Skeletal muscle satellite cell (primary cell): ENCODE measurements around the gene PALLD.
"Not testable (repeated sequence)": the region's sequence is repeated elsewhere in the genome, so short reads cannot be mapped to it uniquely, and the experiment has no call there.

ENCODE experiments used
- H3K27me3 ChIP-seq: 2 replicates; pipeline ENCODE4 v1.7.0; 2013; ENCODE audit warnings: low read length; ENCODE audit not compliant: control insufficient read depth, insufficient read depth
- H3K36me3 ChIP-seq: 2 replicates; pipeline ENCODE4 v1.7.0; 2013; ENCODE audit warnings: mild to moderate bottlenecking, control low read depth, low read length; ENCODE audit not compliant: insufficient read depth
- H3K4me1 ChIP-seq: 2 replicates; pipeline ENCODE4 v1.7.0; 2013; ENCODE audit warnings: low read length; ENCODE audit not compliant: control insufficient read depth, insufficient read depth
- H3K4me2 ChIP-seq: 2 replicates; pipeline ENCODE4 v1.7.0; 2013; ENCODE audit warnings: mild to moderate bottlenecking, low read length
- H3K4me3 ChIP-seq: 2 replicates; pipeline ENCODE4 v1.7.0; 2013; ENCODE audit warnings: low read length
- H3K9ac ChIP-seq: 2 replicates; pipeline ENCODE4 v1.7.0; 2013; ENCODE audit warnings: mild to moderate bottlenecking, low read depth, low read length, moderate library complexity
- H3K9me3 ChIP-seq: replicated peaks from 2 replicates; pipeline ENCODE4 v1.7.0; 2013; ENCODE audit warnings: mild to moderate bottlenecking, control low read depth, low read length

The PALLD gene

DNA sequence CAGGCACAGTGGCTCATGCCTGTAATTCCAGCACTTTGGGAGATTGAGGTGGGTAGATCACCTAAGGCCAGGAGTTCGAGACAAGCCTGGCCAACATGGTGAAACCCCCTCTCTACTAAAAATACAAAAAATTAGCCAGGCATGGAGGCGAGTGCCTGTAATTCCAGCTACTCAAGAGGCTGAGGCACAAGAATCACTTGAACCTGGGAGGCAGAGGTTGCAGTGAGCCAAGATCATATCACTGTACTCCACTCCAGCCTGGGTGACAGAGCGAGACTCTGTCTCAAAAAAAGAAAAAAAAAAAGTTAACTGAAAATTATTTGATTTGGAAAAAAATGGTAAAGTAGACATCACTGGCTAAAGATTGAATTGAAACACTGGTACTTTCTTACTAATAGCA is 17.0 kb downstream of the PALLD start:
- not testable (repeated sequence) for H3K27me3 ChIP-seq, H3K36me3 ChIP-seq, H3K4me3 ChIP-seq, H3K4me2 ChIP-seq, H3K9me3 ChIP-seq
- Histone ChIP-seq H3K4me1 (peaks cover 11% of the 10 kb centered on the region), H3K9ac (peak overlapping the region; percentile 50)

- H3K9ac ChIP-seq, result peak overlapping the region; percentile 50
- H3K4me3 ChIP-seq, result no peak overlapping the region
- H3K4me2 ChIP-seq, result no peak overlapping the region
- H3K4me1 ChIP-seq, result peaks cover 11% of the 10 kb centered on the region
- H3K9me3 ChIP-seq, result no peaks in the 10 kb centered on the region
- H3K27me3 ChIP-seq, result no peaks in the 10 kb centered on the region
- H3K36me3 ChIP-seq, result no peaks in the 10 kb centered on the region
These were observed 17.5 kb downstream of the PALLD start for GRCh38 chr4:168514249-168514852.

DNA sequence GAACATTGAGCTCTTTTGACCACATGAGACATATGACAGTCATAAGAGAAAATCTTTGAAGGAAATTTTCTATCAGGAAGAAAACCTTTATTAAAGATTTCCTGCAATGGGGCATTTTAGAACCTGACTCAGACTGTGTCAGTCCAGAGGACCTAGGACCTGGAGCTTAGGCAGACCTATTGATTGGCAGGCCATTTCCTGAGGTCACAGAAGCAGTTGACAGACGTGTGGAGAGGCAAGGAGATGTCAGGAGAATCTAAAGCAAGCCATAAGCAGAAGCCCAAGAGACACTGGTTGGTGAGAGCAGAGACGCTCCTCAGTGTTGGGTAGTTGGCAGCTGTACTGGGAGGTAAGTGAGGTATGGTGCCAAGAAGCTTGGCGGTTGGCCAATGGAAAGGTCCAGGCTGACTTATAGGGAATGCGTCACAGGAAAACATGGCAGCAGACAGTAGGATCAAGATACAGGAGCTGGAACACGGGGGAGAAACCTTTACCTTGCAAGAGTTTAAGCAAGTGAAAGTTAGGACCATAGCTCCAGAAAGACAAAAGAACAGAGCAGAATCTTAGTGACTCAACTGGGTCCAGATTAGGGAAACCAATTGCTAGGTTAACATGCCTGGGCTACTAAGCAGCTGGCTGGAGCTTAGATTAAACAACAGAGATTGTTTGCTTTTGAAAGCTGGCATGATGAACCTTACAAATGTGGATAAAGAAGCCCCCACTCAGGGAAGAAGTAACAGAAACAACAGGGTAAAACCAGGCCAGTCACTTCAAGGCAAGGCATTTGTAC is 18.6 kb downstream of the PALLD start:
- no peaks in the 10 kb centered on the region for H3K36me3 ChIP-seq
- no peak overlapping the region for H3K4me2 ChIP-seq
- H3K9ac ChIP-seq, result no peak overlapping the region
- H3K27me3 ChIP-seq, result no peaks in the 10 kb centered on the region
- H3K9me3 ChIP-seq, result no peaks in the 10 kb centered on the region
- H3K4me3 ChIP-seq, result no peak overlapping the region
- H3K4me1 ChIP-seq, result peaks cover 11% of the 10 kb centered on the region

GRCh38 chr4:168516841-168517240 is 20.0 kb downstream of the PALLD start:
- H3K9me3 ChIP-seq, result no peaks in the 10 kb centered on the region
- H3K4me3 ChIP-seq, result no peak overlapping the region
- H3K9ac ChIP-seq, result no peak overlapping the region
- no peaks in the 10 kb centered on the region for H3K36me3 ChIP-seq
- H3K4me1 ChIP-seq, result peaks cover 11% of the 10 kb centered on the region
- no peak overlapping the region for H3K4me2 ChIP-seq
- H3K27me3 ChIP-seq, result no peaks in the 10 kb centered on the region

DNA sequence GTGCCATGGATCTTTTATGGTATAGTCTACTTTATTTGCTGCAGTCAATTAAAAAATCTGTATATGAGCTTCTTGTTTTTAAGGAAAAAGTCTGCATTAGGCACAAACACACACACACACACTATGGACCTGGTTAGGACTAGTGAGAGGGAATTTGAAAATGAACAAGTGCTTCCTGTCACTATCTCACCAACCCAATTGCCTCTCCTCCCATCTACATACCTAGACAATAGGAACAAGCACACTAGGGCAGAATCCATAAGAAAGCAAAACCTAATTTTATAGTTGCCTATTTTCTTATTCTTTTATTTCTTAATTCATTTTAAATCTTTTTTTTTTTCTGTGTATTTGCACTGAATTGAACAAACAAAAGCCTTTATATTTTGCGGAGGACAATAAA is 22.7 kb downstream of the PALLD start:
- H3K36me3 ChIP-seq, result no peaks in the 10 kb centered on the region
- H3K27me3 ChIP-seq, result no peaks in the 10 kb centered on the region
- H3K4me3 ChIP-seq, result no peak overlapping the region
- H3K4me1 ChIP-seq, result peaks cover 26% of the 10 kb centered on the region
- no peak overlapping the region for H3K9ac ChIP-seq
- no peaks in the 10 kb centered on the region for H3K9me3 ChIP-seq
- H3K4me2 ChIP-seq, result no peak overlapping the region

DNA sequence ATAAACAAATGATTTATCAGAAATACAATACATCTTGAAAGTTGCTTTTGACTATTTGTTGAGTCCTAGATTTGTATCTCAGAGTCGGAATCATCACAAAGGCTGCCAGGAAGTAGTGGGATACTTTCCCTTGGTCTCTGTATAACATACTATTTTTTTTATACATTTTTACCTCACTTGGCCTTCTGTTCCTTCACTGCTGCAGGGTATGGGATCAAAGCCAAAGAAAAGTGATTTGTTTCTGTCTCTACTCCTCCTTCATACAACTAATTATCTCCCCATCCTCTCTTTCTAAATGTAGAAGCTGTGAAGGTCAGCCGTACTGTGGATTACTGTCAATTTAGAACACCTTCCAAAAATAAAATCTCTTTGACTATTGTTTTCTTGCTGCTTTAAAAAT is 24.9 kb downstream of the PALLD start:
- Histone ChIP-seq H3K4me1 (peaks cover 19% of the 10 kb centered on the region), H3K36me3 (no peaks in the 10 kb centered on the region), H3K4me2 (no peak overlapping the region), H3K9me3 (no peaks in the 10 kb centered on the region), H3K4me3 (no peak overlapping the region), H3K27me3 (no peaks in the 10 kb centered on the region), H3K9ac (no peak overlapping the region)

GRCh38 chr4:168522356-168522755 is 25.5 kb downstream of the PALLD start:
- Histone ChIP-seq H3K9me3 (no peaks in the 10 kb centered on the region), H3K4me1 (peaks cover 20% of the 10 kb centered on the region), H3K9ac (no peak overlapping the region), H3K4me3 (no peak overlapping the region), H3K4me2 (no peak overlapping the region), H3K27me3 (no peaks in the 10 kb centered on the region), H3K36me3 (no peaks in the 10 kb centered on the region)

- peaks cover 26% of the 10 kb centered on the region for H3K4me1 ChIP-seq
- peak overlapping the region; percentile 42 for H3K9ac ChIP-seq
- H3K4me3 ChIP-seq, result no peak overlapping the region
- H3K27me3 ChIP-seq, result no peaks in the 10 kb centered on the region
- H3K36me3 ChIP-seq, result no peaks in the 10 kb centered on the region
- H3K4me2 ChIP-seq, result no peak overlapping the region
- H3K9me3 ChIP-seq, result no peaks in the 10 kb centered on the region
These were observed 26.1 kb downstream of the PALLD start for GRCh38 chr4:168522829-168523489.

DNA sequence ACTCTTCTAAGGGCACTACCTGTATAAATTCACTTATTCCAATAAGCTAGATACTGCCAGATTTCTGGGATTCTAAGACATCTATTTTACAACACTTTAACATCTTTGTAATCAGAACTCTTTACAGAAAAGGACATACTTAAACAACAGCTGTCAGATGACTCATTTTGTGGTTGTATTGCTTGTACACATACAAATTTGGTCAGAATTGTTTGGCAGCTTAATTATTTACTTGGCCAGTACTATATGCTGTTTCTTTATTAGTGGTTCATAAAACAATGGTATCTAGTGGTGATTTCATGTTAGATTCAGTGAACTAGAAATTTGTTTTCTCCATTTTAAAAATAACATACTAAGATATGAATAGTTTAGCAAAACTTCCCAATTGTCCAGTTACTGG is 27.2 kb downstream of the PALLD start:
- Histone ChIP-seq H3K4me1 (peaks cover 36% of the 10 kb centered on the region), H3K4me3 (no peak overlapping the region), H3K27me3 (no peaks in the 10 kb centered on the region), H3K9ac (peak overlapping the region; percentile 42), H3K36me3 (no peaks in the 10 kb centered on the region), H3K9me3 (no peaks in the 10 kb centered on the region), H3K4me2 (peak overlapping the region; percentile 21)

DNA sequence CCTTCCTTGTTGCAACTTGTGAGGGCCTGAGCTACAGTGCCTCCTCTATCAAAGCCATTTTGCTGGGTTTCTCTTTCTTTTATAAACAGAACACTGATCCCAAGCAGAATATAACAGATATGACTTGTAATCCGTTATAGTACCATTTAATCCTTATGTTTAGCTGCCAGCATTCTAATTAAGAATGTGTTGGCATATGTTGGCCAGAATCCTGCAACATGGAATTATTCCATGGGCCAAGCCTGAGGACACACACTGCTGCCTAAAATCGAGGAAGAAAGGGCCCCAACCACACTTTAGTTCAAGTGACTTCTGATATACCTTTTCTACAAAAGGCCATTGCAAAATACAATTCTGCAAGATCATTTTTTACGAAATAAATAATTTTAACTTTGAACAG is 28.0 kb downstream of the PALLD start:
- H3K4me2 ChIP-seq, result no peak overlapping the region
- H3K4me3 ChIP-seq, result no peak overlapping the region
- H3K9ac ChIP-seq, result peak overlapping the region; percentile 28
- no peaks in the 10 kb centered on the region for H3K27me3 ChIP-seq
- H3K36me3 ChIP-seq, result no peaks in the 10 kb centered on the region
- peaks cover 36% of the 10 kb centered on the region for H3K4me1 ChIP-seq
- no peaks in the 10 kb centered on the region for H3K9me3 ChIP-seq

DNA sequence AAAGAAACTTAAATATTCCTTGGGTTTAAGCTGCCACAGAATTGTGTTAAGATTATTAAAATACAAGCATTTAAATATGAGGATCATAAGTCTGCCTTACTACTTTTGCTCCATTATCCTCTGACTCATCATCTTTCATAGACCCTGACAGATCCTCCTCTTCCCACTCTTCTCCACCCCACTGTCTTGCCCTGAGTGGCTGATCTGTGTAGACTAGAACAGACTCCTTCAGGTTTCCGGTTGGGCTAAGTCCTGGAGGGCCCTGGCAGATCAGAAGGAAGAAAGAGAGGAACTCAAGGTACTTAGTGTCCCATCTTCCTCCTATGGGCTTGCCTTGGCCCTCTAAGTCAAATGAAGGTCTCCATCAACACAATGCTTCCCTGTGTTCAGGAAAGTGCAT is 30.7 kb downstream of the PALLD start:
- Histone ChIP-seq H3K36me3 (no peaks in the 10 kb centered on the region), H3K4me1 (peaks cover 36% of the 10 kb centered on the region), H3K4me3 (peak overlapping the region; percentile 2), H3K9me3 (no peaks in the 10 kb centered on the region), H3K4me2 (peak overlapping the region; percentile 36), H3K27me3 (no peaks in the 10 kb centered on the region), H3K9ac (peak overlapping the region; percentile 53)
